GM12875 (cell line): Measurements from ENCODE around the gene SLC22A23.

Experiments used
- H3K4me3 ChIP-seq: one replicate; pipeline ENCODE4 v1.5.1; 2011; ENCODE audit warnings: low read depth, low read length, control low read depth
- CTCF ChIP-seq: IDR thresholded peaks from 2 replicates; pipeline ENCODE4 v1.5.1; 2011; ENCODE audit warnings: low read depth, mild to moderate bottlenecking, control low read depth, inconsistent platforms, low read length, moderate library complexity, borderline replicate concordance; ENCODE audit not compliant: insufficient read depth

SLC22A23 gene

GRCh38 chr6:3328796-3329195 is 128.1 kb downstream of the SLC22A23 start:
- no peak for TF ChIP-seq CTCF
- H3K4me3 ChIP-seq, result no peak overlapping the region

GRCh38 chr6:3328145-3328544 is 128.7 kb downstream of the SLC22A23 start:
- no peak for TF ChIP-seq CTCF
- no peak overlapping the region for H3K4me3 ChIP-seq

- no peak for TF ChIP-seq CTCF
- H3K4me3 ChIP-seq, result no peak overlapping the region
Measured at GRCh38 chr6:3327403-3327802, 129.4 kb downstream of the SLC22A23 start.

GRCh38 chr6:3326981-3327380 is 129.9 kb downstream of the SLC22A23 start:
- H3K4me3 ChIP-seq, result no peak overlapping the region
- TF ChIP-seq CTCF, result no peak

GRCh38 chr6:3326184-3326971 is 130.5 kb downstream of the SLC22A23 start:
- H3K4me3 ChIP-seq, result no peak overlapping the region
- TF ChIP-seq CTCF, result no peak

- H3K4me3 ChIP-seq, result no peak overlapping the region
- TF ChIP-seq CTCF, result no peak
Measured at GRCh38 chr6:3325210-3325609, 131.6 kb downstream of the SLC22A23 start.

GRCh38 chr6:3324262-3324942 is 132.4 kb downstream of the SLC22A23 start:
- no peak overlapping the region for H3K4me3 ChIP-seq
- TF ChIP-seq CTCF, result no peak
